NCI-H146 treated with DMSO at 0.1 percent for 48 hours (cell line): ENCODE measurements around the gene SLC12A5.

Experiments used
- DNase-seq: peaks from one replicate; lab custom pipeline; 2025; ENCODE audit not compliant: unreplicated experiment; lab: John Stamatoyannopoulos, UW

The SLC12A5 gene

DNA sequence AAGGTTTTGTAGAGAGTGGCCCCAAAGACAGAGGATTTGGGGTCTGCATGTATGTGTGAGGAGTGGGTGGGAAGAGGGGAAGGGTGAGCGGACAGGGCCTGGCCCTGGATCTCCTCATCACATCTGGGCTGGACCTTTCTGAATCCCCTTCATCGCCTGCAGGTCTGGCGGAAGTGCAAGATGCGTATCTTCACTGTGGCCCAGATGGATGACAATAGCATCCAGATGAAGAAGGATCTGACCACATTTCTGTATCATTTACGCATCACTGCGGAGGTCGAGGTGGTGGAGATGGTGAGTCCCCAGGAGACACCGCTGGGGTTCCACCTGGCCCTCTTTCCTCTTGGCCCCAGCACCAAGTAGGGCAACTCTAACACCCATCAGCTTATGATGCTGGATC lies 24.4 kb downstream of the SLC12A5 start:
- no peak for DNase-seq

- DNase-seq: no peak
Measured at GRCh38 chr20:46054606-46055005, 25.6 kb downstream of the SLC12A5 start.

DNA sequence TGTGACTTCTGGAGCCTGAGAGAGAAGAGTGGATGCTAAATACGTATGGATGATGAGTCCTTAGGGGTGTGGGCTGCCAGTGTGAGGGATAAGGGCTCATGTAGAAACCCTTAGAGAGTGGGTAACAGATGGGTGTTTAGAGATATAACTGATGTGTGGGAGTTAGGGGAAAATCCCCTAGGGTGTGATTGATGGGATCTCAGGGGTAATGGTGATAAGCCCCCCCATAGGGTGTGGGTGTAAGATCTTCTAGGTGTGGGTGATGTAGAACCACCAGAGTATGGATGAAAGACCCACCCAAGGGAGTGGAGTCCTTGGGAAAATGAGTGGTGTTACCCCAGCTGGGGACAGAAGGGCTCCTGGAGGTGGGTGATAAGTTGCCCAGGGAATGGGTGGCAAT lies 26.3 kb downstream of the SLC12A5 start:
- no peak for DNase-seq

GRCh38 chr20:46056027-46056833 lies 27.2 kb downstream of the SLC12A5 start:
- no peak for DNase-seq

DNA sequence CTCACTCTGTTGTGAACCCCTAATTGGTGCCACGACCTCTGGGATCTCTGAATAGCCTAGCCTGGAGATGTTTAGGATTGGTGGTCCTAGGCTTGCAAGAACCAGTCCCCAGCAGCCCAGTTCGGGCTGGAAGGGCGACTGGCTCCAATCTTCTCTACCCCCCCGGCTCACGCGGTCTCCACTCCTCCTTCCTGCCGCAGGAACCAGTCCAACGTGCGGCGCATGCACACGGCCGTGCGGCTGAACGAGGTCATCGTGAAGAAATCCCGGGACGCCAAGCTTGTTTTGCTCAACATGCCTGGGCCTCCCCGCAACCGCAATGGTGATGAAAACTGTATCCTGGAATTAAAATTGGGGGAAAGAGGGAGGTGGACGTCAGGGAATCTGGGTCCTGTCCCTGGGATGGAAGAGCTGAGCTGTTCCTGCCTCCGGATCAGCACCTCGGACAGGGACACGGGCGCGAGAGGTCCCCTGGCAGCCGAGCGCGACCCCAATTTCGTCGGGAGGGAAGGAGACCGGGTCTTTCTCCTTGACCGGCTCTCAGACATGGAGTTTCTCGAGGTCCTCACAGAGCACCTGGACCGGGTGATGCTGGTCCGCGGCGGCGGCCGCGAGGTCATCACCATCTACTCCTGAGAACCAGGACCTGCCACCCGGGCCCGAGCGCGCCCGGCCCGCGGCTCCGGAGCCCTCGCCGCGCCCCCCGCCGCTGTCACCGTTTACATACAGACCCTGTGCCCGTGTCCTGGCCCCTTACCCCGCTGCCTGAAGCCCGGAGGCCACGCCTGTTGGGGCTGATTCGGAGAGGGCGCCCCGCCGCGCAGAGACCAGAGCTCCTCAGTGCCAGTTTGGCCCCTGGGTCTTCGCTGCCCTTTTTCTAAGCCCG lies 28.2 kb downstream of the SLC12A5 start:
- DNase-seq: no peak

DNA sequence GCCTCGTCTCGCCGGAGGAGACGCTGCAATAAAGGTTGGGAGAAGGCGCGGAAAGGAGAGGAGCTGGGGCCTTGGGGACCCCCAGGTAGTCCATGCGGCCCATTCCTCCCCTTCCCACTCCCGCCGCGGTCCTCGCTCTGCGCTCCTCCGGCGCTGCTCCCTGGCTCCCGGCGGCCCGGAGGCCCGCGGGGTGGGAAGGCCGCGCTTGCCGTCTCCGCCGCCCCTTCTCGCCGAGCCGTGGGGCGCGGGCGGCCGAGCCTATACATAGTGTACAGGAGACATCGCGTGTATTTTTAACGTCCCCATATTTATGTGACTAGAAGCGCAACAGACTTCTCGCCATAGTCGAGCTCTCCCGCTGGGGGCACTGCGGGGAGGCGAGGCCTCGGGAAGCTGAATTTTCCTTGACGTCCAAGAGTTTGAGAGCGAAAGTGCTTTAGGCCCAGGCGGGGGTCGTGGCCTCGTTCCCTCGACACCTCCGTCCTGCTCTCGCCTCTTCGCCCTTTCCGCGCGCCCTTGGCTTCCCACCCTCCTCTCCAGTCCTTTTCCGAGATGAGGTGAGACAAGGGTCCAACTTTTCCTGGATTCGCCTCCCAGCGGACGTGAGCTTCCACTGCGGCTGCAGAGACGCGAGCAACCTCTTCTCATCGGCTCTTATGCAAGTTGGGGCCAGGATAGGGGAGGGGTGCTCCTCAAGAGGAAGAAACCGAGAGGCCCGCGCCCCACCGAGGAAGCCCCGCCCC lies 29.0 kb downstream of the SLC12A5 start:
- DNase-seq: no peak

- no peak for DNase-seq
Measured at GRCh38 chr20:46058599-46059281, 29.7 kb downstream of the SLC12A5 start.

GRCh38 chr20:46060301-46060881 lies 31.4 kb downstream of the SLC12A5 start:
- DNase-seq: peak; percentile 37

GRCh38 chr20:46060975-46061374 lies 32.0 kb downstream of the SLC12A5 start:
- no peak for DNase-seq

- DNase-seq: no peak
Measured at GRCh38 chr20:46062151-46062550, 33.1 kb downstream of the SLC12A5 start.

DNA sequence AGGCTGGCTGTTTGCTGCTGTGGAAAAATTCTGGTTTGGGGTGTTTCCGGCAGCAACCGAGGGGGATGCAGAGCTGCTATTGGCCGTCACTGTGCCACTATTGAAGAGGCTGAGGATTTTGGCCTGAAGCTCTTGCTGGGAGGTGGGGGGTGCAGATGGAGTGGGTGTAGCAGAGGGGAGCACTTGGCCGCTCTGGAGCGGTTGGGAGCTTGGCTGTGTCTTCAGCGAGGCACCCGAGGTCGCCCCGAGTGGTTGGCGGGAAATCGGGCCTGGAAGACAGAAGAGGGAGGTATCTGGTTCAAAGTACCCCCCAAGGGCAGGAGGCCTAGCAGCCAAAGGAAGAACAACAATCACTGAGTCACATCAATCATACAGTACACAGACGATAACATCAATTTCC lies 33.6 kb downstream of the SLC12A5 start:
- DNase-seq: no peak

DNA sequence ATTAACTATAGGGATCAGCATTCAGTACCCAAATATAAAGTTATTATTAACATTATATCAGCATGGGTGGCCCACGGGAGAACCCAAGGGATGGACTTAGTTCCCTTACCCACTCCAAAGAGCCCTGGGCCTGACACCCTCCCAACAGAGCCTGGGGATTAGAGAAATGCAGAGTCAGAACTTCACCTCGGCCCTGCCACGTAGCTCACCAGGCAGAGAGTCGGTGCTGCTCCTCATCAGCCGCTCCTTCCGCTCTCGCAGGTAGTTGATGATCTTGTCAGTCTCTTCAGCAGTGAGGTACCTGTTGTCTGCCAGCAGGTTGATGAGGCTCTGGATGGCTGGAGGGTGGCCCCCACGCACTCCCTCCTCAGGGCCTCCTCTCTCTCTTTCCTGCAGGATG lies 34.1 kb downstream of the SLC12A5 start:
- no peak for DNase-seq

DNA sequence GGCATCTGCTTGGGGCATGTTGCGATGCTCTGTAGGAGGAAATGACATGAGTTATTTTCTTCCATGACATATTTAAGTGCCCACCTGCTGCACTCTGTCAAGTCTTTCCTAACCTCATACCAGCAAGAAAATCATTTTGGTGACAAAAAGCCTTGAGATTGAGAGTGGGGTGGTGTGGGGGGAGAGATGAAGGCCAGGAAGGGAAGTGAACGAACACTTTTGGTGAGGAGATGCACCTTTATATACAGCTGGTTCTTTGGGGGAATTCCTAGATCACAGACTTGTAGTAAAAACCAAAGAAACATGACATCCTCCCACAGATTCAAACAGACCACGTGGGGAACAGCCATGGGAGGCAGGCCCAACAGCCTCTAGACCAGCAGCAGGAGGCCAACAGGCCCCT lies 34.6 kb downstream of the SLC12A5 start:
- no peak for DNase-seq

GRCh38 chr20:46065006-46065405 lies 36.0 kb downstream of the SLC12A5 start:
- DNase-seq: no peak

DNA sequence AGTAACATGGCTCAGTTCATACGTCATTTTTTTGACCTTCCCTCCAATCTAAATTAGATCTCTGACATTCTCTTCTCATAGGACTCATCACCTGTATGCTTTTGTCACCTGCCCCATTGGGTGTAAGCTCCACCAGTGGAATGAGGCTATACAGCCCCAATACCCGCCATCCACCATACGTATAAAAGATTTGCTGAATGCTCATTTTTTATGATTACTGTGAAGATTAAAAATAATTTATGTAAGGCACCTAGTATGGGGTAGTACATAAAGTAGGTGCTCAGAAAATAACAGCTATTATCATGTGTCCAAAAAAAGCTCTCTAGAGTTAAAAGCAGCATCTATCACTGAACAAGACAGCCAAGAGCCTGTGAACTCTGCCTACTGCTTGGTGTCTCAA lies 36.7 kb downstream of the SLC12A5 start:
- DNase-seq: no peak

GRCh38 chr20:46070215-46070900 lies 41.3 kb downstream of the SLC12A5 start:
- no peak for DNase-seq

DNA sequence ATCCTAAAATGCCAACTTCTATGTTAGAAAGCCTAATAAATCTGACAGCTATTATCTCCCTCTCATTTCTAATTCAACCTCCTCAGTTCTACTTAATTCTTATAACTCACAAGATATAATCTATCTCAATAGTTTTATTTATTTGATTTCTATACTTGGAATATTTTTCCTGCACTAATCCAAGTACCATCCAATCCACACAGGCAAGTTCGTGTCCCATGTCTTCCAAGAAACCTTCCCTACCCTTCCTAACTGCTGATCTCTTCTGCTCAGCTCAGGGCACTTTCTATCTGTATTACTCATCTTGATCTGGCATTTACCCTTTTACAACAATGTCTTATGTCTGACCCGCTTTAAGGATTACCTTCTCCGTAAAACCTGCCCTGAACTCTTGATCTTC lies 42.6 kb downstream of the SLC12A5 start:
- DNase-seq: no peak

DNA sequence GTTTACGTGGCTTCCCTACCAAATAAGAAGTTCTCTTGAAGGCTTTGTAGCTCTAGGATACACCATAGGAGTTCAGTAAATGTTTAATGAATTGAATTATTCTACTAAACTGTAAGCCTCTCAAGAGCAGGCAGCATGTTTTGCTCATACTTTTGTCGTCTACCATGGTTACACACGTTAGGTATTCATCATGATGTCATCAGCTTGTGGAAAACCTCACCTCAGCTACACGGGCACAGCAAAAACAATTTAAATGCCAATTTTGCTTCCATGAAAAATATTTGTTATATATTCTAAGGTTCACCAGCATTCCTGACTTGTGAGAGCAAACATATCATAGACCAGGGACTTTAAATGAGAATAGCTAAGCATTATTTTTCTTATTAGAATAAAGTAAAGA lies 44.0 kb downstream of the SLC12A5 start:
- DNase-seq: no peak

DNA sequence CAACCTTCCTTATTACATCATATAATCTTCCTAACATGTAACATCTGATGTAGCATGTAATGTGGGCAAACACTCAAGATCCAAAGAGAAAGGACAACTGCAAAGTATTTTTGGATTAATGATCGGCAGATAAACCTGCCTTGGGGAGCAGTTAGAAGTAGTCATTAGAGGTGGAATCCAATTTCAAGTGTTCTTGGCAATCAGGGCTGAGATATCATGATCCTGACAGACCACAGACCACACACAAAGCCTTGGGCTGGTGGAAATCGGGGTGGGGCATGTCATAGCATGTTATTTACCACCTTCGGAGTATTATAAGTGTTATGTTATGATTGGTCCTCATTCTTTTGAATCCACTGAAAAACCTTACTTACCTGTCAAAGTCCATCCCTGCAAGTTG lies 44.4 kb downstream of the SLC12A5 start:
- DNase-seq: no peak

GRCh38 chr20:46074006-46074405 lies 45.0 kb downstream of the SLC12A5 start:
- no peak for DNase-seq
